Right lung (tissue), 5 donors: ENCODE results near the gene PPARA. TPM values are rescaled to one million over a fixed set of nuclear protein-coding genes. Genes with fewer than 3 reads are reported as not detected.
A peak's percentile ranks its signal among the peaks of the same experiment; 100 is the strongest.
"Not testable (repeated sequence)": the region's sequence is repeated elsewhere in the genome, so short reads cannot be mapped to it uniquely, and the experiment has no call there.

Source experiments
- DNase-seq, 2 donors: peaks; one replicate each; pipeline ENCODE4 v3.0.0-alpha.2; 2013
- polyA plus RNA-seq, 5 donors: library from polyadenylated mRNA; unstranded; fragments of 120-200 nt; gene quantifications; one replicate each; pipeline versions ENCODE4 v1.2.1 to v1.2.3, GENCODE V29; 2013; ENCODE audit warnings: inconsistent platforms in 1 of 5, low replicate concordance in 1 of 5; ENCODE audit not compliant: insufficient read length in 5 of 5, insufficient read depth in 1 of 5

Gene PPARA
- polyA plus RNA-seq, 5 donors: 11.8 to 14.8 (median 14.1) TPM

- DNase-seq: no peak
These were observed 19.3 kb downstream of the PPARA start for GRCh38 chr22:46169628-46170027.

GRCh38 chr22:46171940-46172339 is 21.6 kb downstream of the PPARA start:
- no peak for DNase-seq

- no peak for DNase-seq
These were observed 22.3 kb downstream of the PPARA start for GRCh38 chr22:46172522-46173110.

GRCh38 chr22:46173152-46173551 is 22.8 kb downstream of the PPARA start:
- no peak for DNase-seq

GRCh38 chr22:46175631-46176030 is 25.3 kb downstream of the PPARA start:
- no peak for DNase-seq

GRCh38 chr22:46176508-46177003 is 26.2 kb downstream of the PPARA start:
- DNase-seq: no peak

- no peak for DNase-seq
These were observed 28.6 kb downstream of the PPARA start for GRCh38 chr22:46178755-46179505.

GRCh38 chr22:46179748-46180147 is 29.4 kb downstream of the PPARA start:
- DNase-seq: no peak

GRCh38 chr22:46180370-46181137 is 30.2 kb downstream of the PPARA start:
- DNase-seq: no peak

- no peak for DNase-seq
These were observed 33.4 kb downstream of the PPARA start for GRCh38 chr22:46183733-46184132.

GRCh38 chr22:46185283-46185682 is 35.0 kb downstream of the PPARA start:
- no peak for DNase-seq

GRCh38 chr22:46187862-46188261 is 37.5 kb downstream of the PPARA start:
- no peak for DNase-seq

GRCh38 chr22:46192210-46192993 is 42.1 kb downstream of the PPARA start:
- no peak for DNase-seq

- peak in 1 of 2 donors; percentile 12 for DNase-seq
These were observed 43.6 kb downstream of the PPARA start for GRCh38 chr22:46193898-46194310.

- DNase-seq: no peak
These were observed 45.3 kb downstream of the PPARA start for GRCh38 chr22:46195487-46196165.

GRCh38 chr22:46196278-46196677 is 46.0 kb downstream of the PPARA start:
- no peak for DNase-seq

- DNase-seq: peak in 1 of 2 donors; percentile 13
These were observed 47.9 kb downstream of the PPARA start for GRCh38 chr22:46198274-46198673.

- DNase-seq: not testable (repeated sequence)
These were observed 48.5 kb downstream of the PPARA start for GRCh38 chr22:46198806-46199205.

- peak in 1 of 2 donors; percentile 4 for DNase-seq
These were observed 50.9 kb downstream of the PPARA start for GRCh38 chr22:46201059-46201757.

- no peak for DNase-seq
These were observed 52.7 kb downstream of the PPARA start for GRCh38 chr22:46202897-46203600.
